CD4-positive, alpha-beta memory T cell (primary cell): ENCODE measurements around the gene ZFAND4. TPM values are rescaled to one million over a fixed set of nuclear protein-coding genes. Genes with fewer than 3 reads are reported as not detected.
"Not testable (repeated sequence)": the region's sequence is repeated elsewhere in the genome, so short reads cannot be mapped to it uniquely, and the experiment has no call there.

Experiments used
- CTCF ChIA-PET: fragments of 350-600 bp; sonication (Branson Sonifier 250); formaldehyde crosslinking; loops from one replicate; lab custom pipeline; 2021; ENCODE audit warnings: inconsistent platforms; ENCODE audit not compliant: partially characterized antibody; lab: Charles Lee
- POLR2A ChIA-PET: fragments of 350-600 bp; sonication (Branson Sonifier 250); formaldehyde crosslinking; loops from one replicate; lab custom pipeline; 2021; ENCODE audit not compliant: partially characterized antibody; lab: Charles Lee
- DNase-seq, 5 donors: peaks; one replicate each; pipeline versions ENCODE4 v3.0.0 to v3.0.0-alpha.2; 2020 to 2022; ENCODE audit warnings: mixed read lengths in 1 of 5
- H3K27ac ChIP-seq: one replicate; pipeline ENCODE4 v1.7.0; 2013; ENCODE audit warnings: low read depth, low read length
- H3K27me3 ChIP-seq: 2 replicates; pipeline ENCODE4 v1.7.0; 2013; ENCODE audit warnings: mild to moderate bottlenecking, low read length, moderate library complexity; ENCODE audit not compliant: insufficient read depth
- H3K36me3 ChIP-seq: 2 replicates; pipeline ENCODE4 v1.7.0; 2013; ENCODE audit warnings: mild to moderate bottlenecking, low read length, moderate library complexity; ENCODE audit not compliant: insufficient read depth
- H3K4me1 ChIP-seq: 2 replicates; pipeline ENCODE4 v1.7.0; 2013; ENCODE audit warnings: mild to moderate bottlenecking, low read length, moderate library complexity; ENCODE audit not compliant: insufficient read depth
- H3K4me3 ChIP-seq, 2 donors: one replicate each; pipeline ENCODE4 v1.7.0; 2013; ENCODE audit warnings: low read length in 2 of 2, mild to moderate bottlenecking in 1 of 2
- H3K9me3 ChIP-seq, 2 donors: one replicate each; pipeline ENCODE4 v1.7.0; 2013; ENCODE audit warnings: low read length in 2 of 2, control low read depth in 1 of 2; ENCODE audit not compliant: control insufficient read depth in 1 of 2
- H3K27ac Mint-ChIP-seq, 7 donors: one replicate each; pipeline ENCODE4 v1.8.0; 2020 to 2021; ENCODE audit warnings: mixed read lengths in 7 of 7, mild to moderate bottlenecking in 6 of 7, inconsistent platforms in 3 of 7, moderate library complexity in 3 of 7
- H3K27me3 Mint-ChIP-seq, 2 donors: one replicate each; pipeline ENCODE4 v1.8.0; 2020 to 2021; ENCODE audit warnings: mixed read lengths in 2 of 2
- H3K36me3 Mint-ChIP-seq, 2 donors: one replicate each; pipeline ENCODE4 v1.8.0; 2020 to 2021; ENCODE audit warnings: mixed read lengths in 2 of 2, inconsistent platforms in 1 of 2, mild to moderate bottlenecking in 1 of 2
- H3K4me1 Mint-ChIP-seq, 4 donors: one replicate each; pipeline ENCODE4 v1.8.0; 2020 to 2021; ENCODE audit warnings: mixed read lengths in 4 of 4, mild to moderate bottlenecking in 1 of 4
- H3K4me3 Mint-ChIP-seq, 8 donors: one replicate each; pipeline ENCODE4 v1.8.0; 2020 to 2021; ENCODE audit warnings: mixed read lengths in 8 of 8, mild to moderate bottlenecking in 7 of 8, moderate library complexity in 6 of 8, inconsistent platforms in 3 of 8
- H3K9me3 Mint-ChIP-seq, 8 donors: one replicate each; pipeline ENCODE4 v1.8.0; 2020 to 2021; ENCODE audit warnings: mixed read lengths in 8 of 8, mild to moderate bottlenecking in 5 of 8, inconsistent platforms in 3 of 8, moderate library complexity in 1 of 8
- intact Hi-C: fragments of 100-400 bp; cut with micrococcal nuclease; formaldehyde crosslinking; loops from one replicate; pipeline ENCODE4 v1.15.1; 2023
- polyA plus RNA-seq, 2 donors: library from polyadenylated mRNA; unstranded; fragments of 300-500 nt; fragmentation: Illumina TruSeq; gene quantifications; one replicate each; pipeline ENCODE4 v1.2.3, GENCODE V29; 2021
- total RNA-seq, 2 experiments: library from RNA; stranded (reverse); gene quantifications; one replicate each; pipeline ENCODE4 v1.2.3, GENCODE V29; 2021

ZFAND4 gene
- total and polyA plus RNA-seq, 4 experiments from 2014 or later = 17.9 to 28.1 (median 24.6) TPM

DNA sequence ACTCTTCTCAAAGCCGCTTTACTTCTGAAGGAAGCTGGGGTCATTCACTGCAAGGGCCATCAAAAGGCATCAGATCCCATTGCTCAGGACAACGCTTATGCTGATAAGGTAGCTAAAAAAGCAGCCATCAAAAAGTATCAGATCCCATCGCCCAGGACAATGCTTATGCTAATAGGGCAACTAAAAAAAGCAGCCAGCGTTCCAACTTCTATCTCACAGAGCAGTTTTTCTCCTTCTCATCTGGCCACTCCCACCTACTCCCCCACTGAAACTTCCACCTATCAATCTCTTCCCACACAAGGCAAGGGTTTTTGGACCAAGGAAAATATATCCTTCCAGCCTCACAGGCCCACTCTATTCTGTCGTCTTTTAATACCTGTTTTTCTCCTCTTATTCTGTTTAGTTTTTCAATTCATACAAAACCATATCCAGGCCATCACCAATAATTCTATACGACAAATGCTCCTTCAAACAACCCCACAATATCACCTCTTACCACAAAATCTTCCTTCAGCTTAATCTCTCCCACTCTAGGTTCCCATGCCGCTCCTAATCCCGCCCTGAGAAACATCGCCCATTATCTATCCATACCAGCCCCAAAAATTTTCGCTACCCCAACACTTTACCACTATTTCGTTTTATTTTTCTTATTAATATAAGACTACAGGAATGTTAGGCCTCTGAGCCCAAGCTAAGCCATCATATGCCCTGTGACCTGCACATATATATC lies 97.4 kb downstream of the ZFAND4 start:
- H3K27me3 ChIP-seq, POLR2A ChIA-PET, CTCF ChIA-PET, H3K36me3 ChIP-seq, H3K4me3 Mint-ChIP-seq, H3K4me3 ChIP-seq, H3K27ac ChIP-seq, DNase-seq, H3K4me1 ChIP-seq, H3K27ac Mint-ChIP-seq, intact Hi-C loops, H3K9me3 Mint-ChIP-seq, H3K36me3 Mint-ChIP-seq, H3K27me3 Mint-ChIP-seq, H3K9me3 ChIP-seq: not testable (repeated sequence)
- peaks cover 16 to 25% (median 21%) of the 10 kb centered on the region in 4 donors for H3K4me1 Mint-ChIP-seq

DNA sequence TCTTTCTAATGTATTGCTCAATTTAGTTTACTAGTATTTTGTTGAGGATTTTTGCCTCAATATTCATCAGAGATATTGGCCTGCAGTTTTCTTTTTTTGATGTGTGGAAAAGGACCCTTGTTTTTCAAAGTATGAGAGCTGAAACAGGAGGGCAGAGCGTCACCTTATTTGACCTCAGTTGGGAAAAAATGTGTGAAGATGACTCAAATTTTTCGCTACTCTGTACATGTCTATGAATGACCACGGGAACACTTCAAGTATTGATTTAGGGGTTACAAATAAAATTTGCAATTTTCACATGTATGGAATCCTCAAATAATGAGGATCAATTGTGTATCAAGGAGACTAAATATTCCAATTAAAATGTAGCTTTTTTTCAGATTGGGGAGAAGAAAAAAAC lies 103.1 kb downstream of the ZFAND4 start:
- no peak overlapping the region for H3K4me3 Mint-ChIP-seq
- H3K27me3 Mint-ChIP-seq = no peaks in the 10 kb centered on the region
- no peaks in the 10 kb centered on the region for H3K27me3 ChIP-seq
- no peaks in the 10 kb centered on the region for H3K4me1 ChIP-seq
- no peaks in the 10 kb centered on the region for H3K9me3 ChIP-seq
- H3K27ac ChIP-seq = no peak overlapping the region
- CTCF ChIA-PET = no interaction called here
- H3K4me1 Mint-ChIP-seq = peaks cover 18 to 56% (median 31%) of the 10 kb centered on the region in 4 donors
- H3K9me3 Mint-ChIP-seq = peaks cover 0 to 4% (median 0%) of the 10 kb centered on the region in 8 donors
- H3K27ac Mint-ChIP-seq = no peak overlapping the region
- no peaks in the 10 kb centered on the region for H3K36me3 ChIP-seq
- H3K4me3 ChIP-seq = no peak overlapping the region
- peaks cover 4 to 6% of the 10 kb centered on the region in 2 donors for H3K36me3 Mint-ChIP-seq
- DNase-seq = no peak
- POLR2A ChIA-PET = no interaction called here
- intact Hi-C loops = no loop called here

DNA sequence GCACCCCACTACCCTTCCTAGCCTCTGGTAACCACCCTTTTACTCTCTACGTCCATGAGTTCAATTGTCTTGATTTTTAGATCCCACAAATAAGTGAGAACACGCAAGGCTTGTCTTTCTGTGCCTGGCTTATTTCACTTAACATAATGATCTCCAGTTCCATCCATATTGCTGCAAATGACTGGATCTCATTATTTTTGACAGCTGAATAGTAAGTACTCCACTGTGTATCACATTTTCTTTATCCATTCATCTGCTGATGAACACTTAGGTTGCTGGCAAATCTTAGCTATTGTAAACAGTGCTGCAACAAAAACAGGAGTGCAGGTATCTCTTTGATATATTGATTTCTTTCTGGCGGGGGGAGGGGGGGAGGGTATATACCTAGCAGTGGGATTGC lies 106.2 kb downstream of the ZFAND4 start:
- intact Hi-C loops = no loop called here
- Histone ChIP-seq H3K9me3 (no peaks in the 10 kb centered on the region), H3K36me3 (no peaks in the 10 kb centered on the region), H3K4me1 (no peaks in the 10 kb centered on the region), H3K27me3 (no peaks in the 10 kb centered on the region), H3K4me3 (no peak overlapping the region), H3K27ac (no peak overlapping the region)
- no peak overlapping the region for H3K4me3 Mint-ChIP-seq
- H3K4me1 Mint-ChIP-seq = peaks cover 23 to 60% (median 40%) of the 10 kb centered on the region in 4 donors
- no peak overlapping the region for H3K27ac Mint-ChIP-seq
- DNase-seq = no peak
- no peaks in the 10 kb centered on the region for H3K9me3 Mint-ChIP-seq
- ChIA-PET CTCF (interaction anchor here (1.0 kb wide), 1 partner anchor 102 kb away, joined by 3 read pairs; no protein-coding TSS in a partner anchor), POLR2A (no interaction called here)
- H3K27me3 Mint-ChIP-seq = no peaks in the 10 kb centered on the region
- peaks cover 0 to 6% of the 10 kb centered on the region in 2 donors for H3K36me3 Mint-ChIP-seq

Other genes with a start within 250 kb of the ZFAND4 start
- 10 to 100 TPM; 72.4 to 77.2 TPM for gene WASHC2C, start 54.5 kb upstream of the ZFAND4 start, total RNA-seq
- gene WASHC2C, start 54.5 kb upstream of the ZFAND4 start, polyA plus RNA-seq = 10 to 100 TPM in 1 of 2 donors, 1 to 10 TPM in 1; 4.2 to 32.9 TPM
- 10 to 100 TPM; 29.6 to 35.4 TPM for gene AGAP4, start 174.7 kb upstream of the ZFAND4 start, total RNA-seq
- gene AGAP4, start 174.7 kb upstream of the ZFAND4 start, polyA plus RNA-seq = 1 to 10 TPM in 1 of 2 donors, under 1 TPM in 1; 0.12 to 3.0 TPM